GM13976 (cell line): ENCODE results near the gene SMYD3.

ENCODE experiments used
- DNase-seq: peaks from one replicate; pipeline ENCODE4 v3.0.0; 2012; ENCODE audit warnings: low spot score
- in situ Hi-C: fragments of 300-500 bp; cut with MboI; formaldehyde crosslinking; loops from one replicate; pipeline ENCODE4 v1.12.0; 2022; ENCODE audit warnings: low sequenced_read_pairs, mixed read lengths, inconsistent platforms; ENCODE audit not compliant: unreplicated experiment
- TF ChIP-seq, protein P1 (sequence below): IDR thresholded peaks from 2 replicates; pipeline ENCODE4 v1.5.1; 2012; ENCODE audit warnings: borderline replicate concordance, mild to moderate bottlenecking; ENCODE audit not compliant: insufficient read depth; ENCODE audit errors: extremely low read depth, missing control alignments, control extremely low read depth

The SMYD3 gene

GRCh38 chr1:246145900-246146299 lies 361.2 kb downstream of the SMYD3 start:
- DNase-seq: no peak
- TF ChIP-seq, protein P1, sequence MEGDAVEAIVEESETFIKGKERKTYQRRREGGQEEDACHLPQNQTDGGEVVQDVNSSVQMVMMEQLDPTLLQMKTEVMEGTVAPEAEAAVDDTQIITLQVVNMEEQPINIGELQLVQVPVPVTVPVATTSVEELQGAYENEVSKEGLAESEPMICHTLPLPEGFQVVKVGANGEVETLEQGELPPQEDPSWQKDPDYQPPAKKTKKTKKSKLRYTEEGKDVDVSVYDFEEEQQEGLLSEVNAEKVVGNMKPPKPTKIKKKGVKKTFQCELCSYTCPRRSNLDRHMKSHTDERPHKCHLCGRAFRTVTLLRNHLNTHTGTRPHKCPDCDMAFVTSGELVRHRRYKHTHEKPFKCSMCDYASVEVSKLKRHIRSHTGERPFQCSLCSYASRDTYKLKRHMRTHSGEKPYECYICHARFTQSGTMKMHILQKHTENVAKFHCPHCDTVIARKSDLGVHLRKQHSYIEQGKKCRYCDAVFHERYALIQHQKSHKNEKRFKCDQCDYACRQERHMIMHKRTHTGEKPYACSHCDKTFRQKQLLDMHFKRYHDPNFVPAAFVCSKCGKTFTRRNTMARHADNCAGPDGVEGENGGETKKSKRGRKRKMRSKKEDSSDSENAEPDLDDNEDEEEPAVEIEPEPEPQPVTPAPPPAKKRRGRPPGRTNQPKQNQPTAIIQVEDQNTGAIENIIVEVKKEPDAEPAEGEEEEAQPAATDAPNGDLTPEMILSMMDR: no peak
- in situ Hi-C loops: no loop called here

DNA sequence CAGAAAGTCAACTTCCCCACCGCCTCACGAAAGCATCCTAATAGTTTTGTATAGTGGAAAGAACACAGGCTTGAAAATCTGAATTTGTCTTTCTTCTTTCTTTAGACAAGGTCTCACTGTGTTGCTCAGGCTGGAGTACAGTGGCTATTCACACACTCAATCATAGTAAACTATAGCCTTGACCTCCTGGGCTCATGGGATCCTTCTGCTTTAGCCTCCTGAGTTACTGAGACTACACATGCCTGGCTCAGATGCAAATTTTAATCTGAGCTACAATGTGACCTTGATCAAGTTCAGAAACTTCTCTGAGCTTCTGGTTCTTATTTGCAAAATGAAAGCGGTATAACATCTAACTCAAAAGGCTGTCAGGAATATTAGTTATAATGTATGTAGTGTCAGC lies 362.1 kb downstream of the SMYD3 start:
- in situ Hi-C loops: no loop called here
- no peak for DNase-seq
- TF ChIP-seq, protein P1: no peak

- no peak for DNase-seq
- in situ Hi-C loops: no loop called here
- TF ChIP-seq, protein P1: no peak
Observed at GRCh38 chr1:246142320-246142893, 364.7 kb downstream of the SMYD3 start.

DNA sequence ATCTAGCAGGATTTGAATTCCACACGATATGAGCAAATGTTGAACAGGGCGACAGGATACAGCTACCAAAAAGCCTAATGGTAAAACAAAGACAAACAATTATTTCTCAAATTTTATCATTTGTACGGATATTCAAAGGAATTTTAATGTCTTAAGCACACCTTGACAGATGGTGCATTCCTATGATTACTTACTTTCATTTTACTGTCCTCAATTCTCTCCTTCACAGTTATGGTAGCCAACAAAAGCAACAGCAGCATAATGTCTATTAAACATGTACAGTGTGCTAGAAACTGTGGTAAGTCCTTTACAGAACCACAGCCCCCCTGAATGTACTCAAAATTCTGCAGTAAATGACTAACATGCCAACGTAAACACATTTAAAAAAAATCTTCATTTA lies 365.8 kb downstream of the SMYD3 start:
- DNase-seq: no peak
- TF ChIP-seq, protein P1: no peak
- in situ Hi-C loops: no loop called here

DNA sequence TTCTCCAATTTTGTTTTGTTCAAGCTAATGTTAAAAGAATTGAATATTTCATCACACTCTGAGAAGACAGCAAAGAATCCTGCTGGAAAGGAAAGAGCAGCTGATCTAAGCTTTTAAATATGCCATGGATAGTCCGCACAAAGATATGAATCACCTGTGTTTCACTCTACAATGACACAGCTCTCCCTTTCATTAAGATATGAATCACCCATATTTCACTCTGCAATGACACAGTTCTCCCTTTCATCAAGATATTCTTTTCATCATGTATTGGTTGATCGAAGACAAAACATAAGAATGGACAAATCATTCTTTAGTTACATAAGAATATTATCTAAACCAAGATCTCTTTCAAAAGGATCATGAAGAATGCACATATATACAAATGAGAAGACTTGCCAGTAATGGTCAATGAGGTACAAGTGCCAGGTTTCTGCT lies 367.3 kb downstream of the SMYD3 start:
- DNase-seq: no peak
- in situ Hi-C loops: no loop called here
- TF ChIP-seq, protein P1: no peak

GRCh38 chr1:246138781-246139180 lies 368.3 kb downstream of the SMYD3 start:
- TF ChIP-seq, protein P1: no peak
- DNase-seq: no peak
- in situ Hi-C loops: no loop called here

- TF ChIP-seq, protein P1: no peak
- no peak for DNase-seq
- in situ Hi-C loops: no loop called here
Observed at GRCh38 chr1:246136477-246136876, 370.6 kb downstream of the SMYD3 start.
